Measurements from ENCODE around the gene FGFR1OP2. TPM values are rescaled to one million over a fixed set of nuclear protein-coding genes. Genes with fewer than 3 reads are reported as not detected.
A peak's percentile ranks its signal among the peaks of the same experiment; 100 is the strongest.

FGFR1OP2 gene
- total RNA-seq, 2 experiments from 2014 or later, result 85.7 to 87.5 TPM

DNA sequence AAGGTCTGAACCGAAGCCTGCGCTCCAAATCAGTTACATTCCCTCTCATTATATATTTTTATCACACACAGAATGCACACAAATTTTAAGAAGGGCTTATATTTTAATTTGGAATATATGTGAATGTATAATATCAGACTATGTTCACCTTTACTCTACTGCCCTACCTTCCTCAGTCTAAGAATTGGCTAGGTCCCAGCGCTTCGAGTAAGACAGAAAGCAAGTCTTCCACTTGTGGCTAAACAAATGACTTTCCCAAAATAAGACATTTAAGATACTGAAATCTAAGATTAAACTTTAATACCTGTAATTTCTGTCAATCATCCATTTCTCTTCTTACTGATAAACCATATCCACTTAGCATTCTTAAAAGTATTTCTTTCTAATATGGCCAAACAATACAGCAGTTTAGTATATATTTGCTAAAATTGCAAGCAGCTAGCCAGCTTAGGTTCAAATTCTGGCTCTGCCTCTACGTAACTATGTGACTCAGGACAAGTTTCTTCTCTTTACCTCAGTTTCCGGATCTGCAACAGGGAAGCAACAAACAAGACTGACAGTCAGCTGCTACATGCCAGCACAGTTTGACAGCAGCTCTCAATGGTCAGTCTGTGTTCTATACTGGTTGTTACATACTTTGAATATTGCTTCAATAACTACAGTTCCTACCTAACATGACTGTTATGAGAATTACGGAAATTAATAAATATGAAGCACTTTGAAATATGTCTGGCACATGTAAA is 2.5 kb upstream of the FGFR1OP2 start:
- Mint-ChIP-seq H3K36me3 (ENCODE audit: low read depth) (peaks cover 50% of the 10 kb centered on the region), H3K9me3 (no peaks in the 10 kb centered on the region), H3K27me3 (no peaks in the 10 kb centered on the region), H3K27ac (peak overlapping the region; percentile 97), H3K4me1 (peaks cover 52% of the 10 kb centered on the region), H3K4me3 (peak overlapping the region; percentile 94)
- ChIA-PET CTCF (interaction anchor here (0.6 to 1.1 kb wide), 5 partner anchors 51 to 370 kb away, joined by 3 to 5 read pairs (median 4); partner anchors contain the start of gene TM7SF3), POLR2A (interaction anchor here (0.6 to 1.3 kb wide), 5 partner anchors 9 to 104 kb away, joined by 3 to 4 read pairs (median 3); partner anchors contain the start of gene TM7SF3)
- DNase-seq, result peak; percentile 28

- Mint-ChIP-seq H3K36me3 (ENCODE audit: low read depth) (peaks cover 47% of the 10 kb centered on the region), H3K4me3 (peak overlapping the region; percentile 94), H3K4me1 (peaks cover 52% of the 10 kb centered on the region), H3K27ac (peak overlapping the region; percentile 97), H3K9me3 (no peaks in the 10 kb centered on the region), H3K27me3 (no peaks in the 10 kb centered on the region)
- peak; percentile 23 for DNase-seq
- ChIA-PET CTCF (interaction anchor here (0.6 to 1.1 kb wide), 3 partner anchors 77 to 369 kb away, joined by 3 to 5 read pairs (median 3); partner anchors contain the start of gene TM7SF3), POLR2A (interaction anchor here (0.6 to 1.8 kb wide), 8 partner anchors 10 to 105 kb away, joined by 3 to 7 read pairs (median 4); partner anchors contain the start of genes ITPR2, MED21 and TM7SF3)
Measured at GRCh38 chr12:26936559-26937442, 1.5 kb upstream of the FGFR1OP2 start.

DNA sequence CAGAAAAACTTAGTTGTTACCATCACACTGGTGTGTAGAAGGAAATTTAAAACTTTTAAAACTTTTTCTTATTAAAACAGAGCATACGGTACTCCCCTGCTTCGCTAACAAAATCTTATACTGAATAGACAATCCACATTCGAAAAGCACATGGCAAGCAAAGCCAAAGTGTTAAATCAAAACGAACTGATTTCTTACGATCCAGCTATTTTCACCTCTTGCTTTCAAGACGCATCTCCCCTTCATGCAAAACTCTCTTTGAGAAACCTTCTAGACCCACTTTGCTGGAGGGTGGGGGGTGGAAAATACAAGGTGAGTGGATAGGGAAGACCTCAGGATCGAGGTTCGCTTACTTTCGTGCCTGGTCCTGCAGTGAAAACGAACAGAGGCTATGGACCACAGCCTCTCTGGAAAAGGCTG is 817 bp upstream of the FGFR1OP2 start:
- Mint-ChIP-seq H3K27me3 (no peaks in the 10 kb centered on the region), H3K9me3 (no peaks in the 10 kb centered on the region), H3K27ac (peak overlapping the region; percentile 97), H3K4me3 (peak overlapping the region; percentile 94), H3K4me1 (peaks cover 52% of the 10 kb centered on the region), H3K36me3 (ENCODE audit: low read depth) (peaks cover 44% of the 10 kb centered on the region)
- CTCF ChIA-PET, result no interaction called here
- POLR2A ChIA-PET, result interaction anchor here (1.0 to 1.8 kb wide), 4 partner anchors 76 to 105 kb away, joined by 4 to 7 read pairs (median 6); partner anchors contain the start of genes ITPR2, MED21 and TM7SF3
- DNase-seq, result no peak

DNA sequence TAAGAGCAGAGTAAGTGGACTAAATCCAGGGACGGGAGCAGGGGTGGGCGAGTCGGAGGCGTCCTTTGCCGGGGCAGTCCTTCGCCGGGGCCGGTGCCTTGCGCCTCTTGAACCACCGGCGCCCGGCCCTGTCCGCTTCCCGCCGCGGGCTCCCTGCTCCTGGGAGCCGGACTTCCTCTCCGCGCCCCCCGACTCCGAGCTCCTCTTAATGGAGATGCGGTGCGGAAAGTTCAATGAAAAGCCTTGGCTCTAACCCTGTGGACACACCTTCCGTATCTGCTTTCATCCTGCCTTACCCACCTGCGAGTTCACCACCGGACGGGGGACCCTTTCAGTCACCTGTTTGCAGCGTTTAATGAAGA is 412 bp downstream of the FGFR1OP2 start:
- Mint-ChIP-seq H3K4me3 (peak overlapping the region; percentile 94), H3K4me1 (peaks cover 52% of the 10 kb centered on the region), H3K9me3 (no peaks in the 10 kb centered on the region), H3K27ac (peak overlapping the region; percentile 97), H3K36me3 (ENCODE audit: low read depth) (peaks cover 44% of the 10 kb centered on the region), H3K27me3 (no peaks in the 10 kb centered on the region)
- ChIA-PET POLR2A (interaction anchor here (0.7 to 2.0 kb wide), 9 partner anchors 15 to 305 kb away, joined by 3 to 10 read pairs (median 4); partner anchors contain the start of genes ITPR2, MED21, STK38L and TM7SF3), CTCF (no interaction called here)
- DNase-seq, result no peak

DNA sequence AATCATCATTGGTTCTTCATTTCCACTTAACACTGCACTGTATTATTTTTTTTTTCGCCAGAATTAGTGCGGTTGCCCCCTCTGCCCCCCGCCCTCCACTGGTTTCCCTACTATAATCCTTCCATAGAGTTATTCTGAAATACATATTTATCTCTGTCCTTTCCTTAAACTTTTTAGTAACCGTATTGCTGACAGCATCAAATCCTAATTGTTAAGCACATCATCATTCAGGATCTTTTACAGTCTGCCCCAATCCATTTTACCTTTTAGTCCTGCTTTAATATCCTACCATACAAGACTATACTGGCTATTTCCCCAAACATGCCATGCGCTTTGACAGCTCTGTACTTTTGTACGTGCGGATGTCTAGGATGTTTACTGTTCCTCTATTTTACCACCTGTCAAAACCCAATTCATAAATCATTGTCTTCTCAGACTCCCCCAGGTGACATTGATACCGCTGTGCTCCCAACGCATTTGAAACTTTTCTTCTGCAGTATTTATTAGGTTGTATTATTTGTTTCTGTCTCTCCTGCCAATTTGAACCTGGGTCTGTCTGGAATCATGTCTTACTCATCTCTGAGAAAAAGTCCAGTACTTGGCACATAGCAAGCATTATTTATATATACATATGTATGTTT is 1.0 kb downstream of the FGFR1OP2 start:
- CTCF ChIA-PET, result no interaction called here
- Mint-ChIP-seq H3K4me1 (peaks cover 53% of the 10 kb centered on the region), H3K4me3 (peak overlapping the region; percentile 94), H3K27me3 (no peaks in the 10 kb centered on the region), H3K9me3 (no peaks in the 10 kb centered on the region), H3K27ac (peak overlapping the region; percentile 97), H3K36me3 (ENCODE audit: low read depth) (peaks cover 46% of the 10 kb centered on the region)
- DNase-seq, result no peak
- POLR2A ChIA-PET, result interaction anchor here (1.0 to 2.0 kb wide), 8 partner anchors 29 to 305 kb away, joined by 3 to 10 read pairs (median 4); partner anchors contain the start of genes ITPR2, MED21, STK38L and TM7SF3

DNA sequence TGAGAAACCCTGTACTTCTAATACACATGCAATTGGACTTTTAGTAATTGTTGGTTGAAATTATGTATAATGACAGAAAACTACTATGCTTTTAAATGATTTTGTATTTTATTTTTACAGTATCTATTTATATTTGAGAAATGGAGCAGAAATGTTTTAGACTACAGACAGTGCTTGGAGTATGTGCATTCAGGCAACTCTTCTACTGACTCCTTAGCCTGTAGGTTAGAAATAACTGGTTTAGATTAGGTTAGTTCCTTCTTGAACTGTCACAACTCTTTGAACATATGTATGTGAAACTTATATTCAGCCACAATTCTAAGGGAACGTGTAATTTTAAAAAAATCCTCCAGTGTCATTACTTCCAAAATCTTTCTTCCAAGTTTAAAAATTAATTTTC is 1.7 kb downstream of the FGFR1OP2 start:
- Mint-ChIP-seq H3K27ac (peak overlapping the region; percentile 97), H3K9me3 (no peaks in the 10 kb centered on the region), H3K4me3 (peak overlapping the region; percentile 94), H3K27me3 (no peaks in the 10 kb centered on the region), H3K36me3 (ENCODE audit: low read depth) (peaks cover 41% of the 10 kb centered on the region), H3K4me1 (peaks cover 49% of the 10 kb centered on the region)
- POLR2A ChIA-PET, result interaction anchor here (1.0 to 2.0 kb wide), 5 partner anchors 29 to 83 kb away, joined by 3 to 10 read pairs (median 5); partner anchors contain the start of genes MED21 and TM7SF3
- CTCF ChIA-PET, result no interaction called here
- no peak for DNase-seq

GRCh38 chr12:26940516-26941214 is 2.4 kb downstream of the FGFR1OP2 start:
- H3K9me3 Mint-ChIP-seq, result no peaks in the 10 kb centered on the region
- DNase-seq, result no peak
- H3K27me3 Mint-ChIP-seq, result no peaks in the 10 kb centered on the region
- CTCF ChIA-PET, result interaction anchor here (1.5 kb wide), 1 partner anchor 73 kb away, joined by 4 read pairs; the partner anchor contains the start of gene TM7SF3
- peaks cover 40% of the 10 kb centered on the region for H3K36me3 Mint-ChIP-seq (ENCODE audit: low read depth)
- peaks cover 43% of the 10 kb centered on the region for H3K4me1 Mint-ChIP-seq
- peak overlapping the region; percentile 97 for H3K27ac Mint-ChIP-seq
- H3K4me3 Mint-ChIP-seq, result peak overlapping the region; percentile 94
- POLR2A ChIA-PET, result interaction anchor here (1.0 to 2.6 kb wide), 6 partner anchors 11 to 108 kb away, joined by 3 to 19 read pairs (median 3); partner anchors contain the start of genes ITPR2 and TM7SF3

DNA sequence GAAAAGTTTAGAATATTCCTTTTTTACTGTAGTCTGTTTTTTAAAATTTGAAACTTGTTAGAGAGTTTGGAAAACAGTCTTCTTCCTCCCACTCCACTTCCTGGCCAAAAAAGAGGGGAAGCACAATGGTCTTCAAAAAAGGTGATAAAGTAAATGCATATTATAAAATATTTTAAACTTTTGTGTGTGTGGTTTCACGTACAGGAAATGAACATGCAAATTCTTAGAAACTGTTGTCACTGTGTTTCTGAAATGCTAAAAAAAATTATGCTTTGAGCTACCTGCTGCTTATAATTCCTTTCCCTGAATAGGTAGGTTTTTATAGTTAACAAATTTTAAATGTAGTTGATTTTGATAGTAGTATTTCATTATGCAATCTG is 2.9 kb downstream of the FGFR1OP2 start:
- ChIA-PET POLR2A (interaction anchor here (1.0 to 2.6 kb wide), 7 partner anchors 10 to 109 kb away, joined by 3 to 19 read pairs (median 3); partner anchors contain the start of genes ITPR2 and TM7SF3), CTCF (interaction anchor here (1.5 kb wide), 1 partner anchor 73 kb away, joined by 4 read pairs; the partner anchor contains the start of gene TM7SF3)
- Mint-ChIP-seq H3K4me1 (peaks cover 42% of the 10 kb centered on the region), H3K4me3 (peak overlapping the region; percentile 94), H3K36me3 (ENCODE audit: low read depth) (peaks cover 45% of the 10 kb centered on the region), H3K9me3 (peaks cover 4% of the 10 kb centered on the region), H3K27ac (peak overlapping the region; percentile 94), H3K27me3 (no peaks in the 10 kb centered on the region)
- DNase-seq, result no peak

- H3K4me3 Mint-ChIP-seq, result no peak overlapping the region
- POLR2A ChIA-PET, result no interaction called here
- H3K4me1 Mint-ChIP-seq, result peaks cover 41% of the 10 kb centered on the region
- DNase-seq, result no peak
- peaks cover 62% of the 10 kb centered on the region for H3K36me3 Mint-ChIP-seq (ENCODE audit: low read depth)
- H3K27me3 Mint-ChIP-seq, result no peaks in the 10 kb centered on the region
- peaks cover 14% of the 10 kb centered on the region for H3K9me3 Mint-ChIP-seq
- no peak overlapping the region for H3K27ac Mint-ChIP-seq
- CTCF ChIA-PET, result no interaction called here
Measured at GRCh38 chr12:26948309-26948708, 10.0 kb downstream of the FGFR1OP2 start.

DNA sequence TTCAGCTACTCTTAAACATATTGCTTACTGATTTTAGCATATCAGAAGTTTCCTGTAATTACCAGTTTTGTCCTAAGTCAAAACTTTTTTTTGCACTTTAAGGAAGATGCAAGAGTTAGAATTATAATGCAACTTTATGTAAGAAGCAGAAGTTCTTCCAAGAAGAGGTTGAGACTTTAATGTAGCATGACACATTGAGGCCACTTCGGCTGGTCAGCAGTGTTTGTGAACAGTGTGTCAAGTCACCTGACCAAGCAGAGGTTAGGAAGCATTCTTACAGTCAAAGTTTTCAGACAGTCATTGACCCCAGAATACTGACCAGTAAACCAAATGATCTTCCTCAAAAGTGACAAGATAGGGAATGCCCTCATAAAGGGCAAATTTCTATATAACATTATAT is 15.2 kb downstream of the FGFR1OP2 start:
- POLR2A ChIA-PET, result interaction anchor here (0.6 to 1.3 kb wide), 2 partner anchors 15 to 70 kb away, joined by 3 read pairs; partner anchors contain the start of gene FGFR1OP2
- Mint-ChIP-seq H3K36me3 (ENCODE audit: low read depth) (peaks cover 59% of the 10 kb centered on the region), H3K27ac (no peak overlapping the region), H3K27me3 (no peaks in the 10 kb centered on the region), H3K4me1 (peaks cover 20% of the 10 kb centered on the region), H3K9me3 (peaks cover 3% of the 10 kb centered on the region), H3K4me3 (no peak overlapping the region)
- DNase-seq, result no peak
- CTCF ChIA-PET, result interaction anchor here (0.6 to 1.3 kb wide), 2 partner anchors 23 to 55 kb away, joined by 3 to 4 read pairs; no protein-coding TSS in a partner anchor

DNA sequence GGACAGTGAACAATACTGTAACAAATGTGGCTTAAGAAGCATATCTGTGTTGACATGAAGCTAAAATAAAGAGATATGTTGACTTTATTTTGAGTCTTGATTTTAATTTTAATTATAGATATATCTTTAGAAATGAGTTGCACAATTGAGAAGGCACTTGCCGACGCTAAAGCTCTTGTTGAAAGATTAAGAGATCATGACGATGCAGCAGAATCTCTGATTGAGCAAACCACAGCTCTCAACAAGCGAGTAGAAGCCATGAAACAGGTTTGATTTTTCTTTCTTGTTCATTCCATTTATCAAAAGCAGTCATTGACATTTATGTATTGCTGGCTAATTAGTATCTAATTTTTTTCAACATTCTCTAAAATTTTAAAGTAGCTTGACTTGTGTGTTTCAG is 15.8 kb downstream of the FGFR1OP2 start:
- H3K27ac Mint-ChIP-seq, result no peak overlapping the region
- ChIA-PET CTCF (interaction anchor here (1.3 kb wide), 1 partner anchor 22 kb away, joined by 3 read pairs; no protein-coding TSS in a partner anchor), POLR2A (interaction anchor here (0.6 to 1.6 kb wide), 3 partner anchors 12 to 69 kb away, joined by 3 to 5 read pairs (median 3); partner anchors contain the start of gene FGFR1OP2)
- H3K27me3 Mint-ChIP-seq, result no peaks in the 10 kb centered on the region
- peaks cover 58% of the 10 kb centered on the region for H3K36me3 Mint-ChIP-seq (ENCODE audit: low read depth)
- H3K9me3 Mint-ChIP-seq, result no peaks in the 10 kb centered on the region
- H3K4me1 Mint-ChIP-seq, result peaks cover 20% of the 10 kb centered on the region
- DNase-seq, result no peak
- no peak overlapping the region for H3K4me3 Mint-ChIP-seq

Measured in activated CD4-positive, alpha-beta memory T cell treated with anti-CD3 and anti-CD28 coated beads, Interleukin-2, amount 10 ng/mL, durations not matched to agents 7 days and 5 days (primary cell).